HG02943 (cell line): ENCODE data around the gene FOXP1.
"Not testable (repeated sequence)": the region's sequence is repeated elsewhere in the genome, so short reads cannot be mapped to it uniquely, and the experiment has no call there.

ENCODE experiments used
- ATAC-seq: cut with Tn5 transposase; IDR thresholded peaks from one replicate; pipeline ENCODE4 v1.9.1; 2021; ENCODE audit warnings: mild to moderate bottlenecking, low read depth, moderate library complexity; ENCODE audit not compliant: unreplicated experiment

FOXP1 gene

DNA sequence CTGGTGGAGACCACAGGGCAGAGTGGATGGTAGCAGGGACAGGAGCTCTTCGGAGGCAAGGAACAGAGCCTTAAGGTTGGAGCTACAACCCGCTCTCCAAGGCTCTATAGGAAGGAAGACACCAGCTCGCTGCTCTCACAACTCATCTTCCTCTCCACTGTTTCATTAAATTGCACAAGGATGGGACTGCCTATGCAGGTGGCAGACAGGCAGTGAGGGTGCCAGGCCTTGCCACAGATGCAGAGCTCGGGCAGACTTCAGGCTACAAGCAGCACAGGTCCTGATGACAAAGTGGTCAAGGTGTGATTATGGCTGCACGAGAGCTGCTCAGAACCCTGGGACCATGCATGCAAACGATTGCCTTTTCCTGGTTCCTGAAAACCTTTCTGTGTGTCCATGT is 144.6 kb downstream of the FOXP1 start:
- no peak for ATAC-seq

DNA sequence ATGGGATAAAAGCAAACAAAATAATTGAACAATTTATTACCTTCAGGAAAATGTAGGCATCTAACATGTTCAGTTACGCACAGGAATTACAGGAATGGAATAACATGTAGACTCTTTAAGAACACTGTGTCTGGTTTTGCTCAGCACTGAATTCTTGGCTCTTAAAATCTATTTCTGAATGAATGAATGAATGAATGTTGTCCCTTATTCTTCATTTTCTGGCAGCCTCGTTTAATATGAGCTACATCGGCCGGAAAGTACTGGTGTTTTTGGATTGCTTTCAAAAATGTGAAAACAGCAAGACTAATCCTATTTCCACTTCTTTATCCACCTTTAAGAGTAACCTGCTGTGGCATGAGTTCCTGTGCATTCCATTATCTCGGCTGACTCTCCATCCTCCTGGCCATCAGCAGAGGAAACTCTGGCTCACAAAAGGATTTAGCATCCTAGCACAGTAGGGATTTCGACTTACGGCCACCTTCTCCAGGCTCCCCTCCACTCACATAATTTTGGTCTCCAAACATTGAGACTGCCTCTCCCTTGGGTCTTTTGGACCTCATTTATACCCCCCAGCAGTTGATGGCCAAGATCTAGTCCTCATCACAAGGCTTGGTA is 145.3 kb downstream of the FOXP1 start:
- ATAC-seq, result no peak

DNA sequence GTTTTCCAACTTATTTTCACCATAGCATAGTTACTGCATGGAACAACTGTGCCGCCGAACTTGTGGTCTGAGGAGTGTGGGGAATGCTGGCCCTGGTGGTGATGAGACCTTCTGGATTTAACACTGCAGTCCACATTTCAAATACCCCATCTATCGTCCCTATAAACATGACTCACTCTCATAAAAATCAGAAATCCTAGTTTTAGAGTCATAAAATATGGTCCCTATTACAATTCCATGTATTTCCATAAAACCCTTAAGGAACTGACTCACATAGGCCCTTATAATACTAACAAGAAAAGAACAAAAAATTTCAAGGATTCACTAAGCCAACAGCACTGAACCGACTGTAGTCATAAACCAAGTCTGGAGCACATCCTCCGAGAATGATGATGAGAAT is 147.2 kb downstream of the FOXP1 start:
- no peak for ATAC-seq

DNA sequence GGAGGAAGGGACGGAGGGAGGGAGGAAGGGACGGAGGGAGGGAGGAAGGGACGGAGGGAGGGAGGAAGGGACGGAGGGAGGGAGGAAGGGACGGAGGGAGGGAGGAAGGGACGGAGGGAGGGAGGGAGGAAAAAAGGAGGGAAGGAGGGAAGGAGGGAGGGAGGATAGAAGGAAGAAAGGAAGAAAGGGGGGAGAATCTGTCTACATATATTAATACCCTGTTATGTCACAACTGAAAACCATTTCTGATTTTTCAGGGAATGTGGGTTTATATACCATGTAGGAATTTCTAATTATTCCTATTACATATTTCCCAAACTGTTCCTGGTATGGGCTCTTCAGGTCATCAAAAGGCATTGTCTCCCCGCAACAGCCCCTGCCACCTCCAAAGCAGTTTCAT is 147.7 kb downstream of the FOXP1 start:
- ATAC-seq, result not testable (repeated sequence)

DNA sequence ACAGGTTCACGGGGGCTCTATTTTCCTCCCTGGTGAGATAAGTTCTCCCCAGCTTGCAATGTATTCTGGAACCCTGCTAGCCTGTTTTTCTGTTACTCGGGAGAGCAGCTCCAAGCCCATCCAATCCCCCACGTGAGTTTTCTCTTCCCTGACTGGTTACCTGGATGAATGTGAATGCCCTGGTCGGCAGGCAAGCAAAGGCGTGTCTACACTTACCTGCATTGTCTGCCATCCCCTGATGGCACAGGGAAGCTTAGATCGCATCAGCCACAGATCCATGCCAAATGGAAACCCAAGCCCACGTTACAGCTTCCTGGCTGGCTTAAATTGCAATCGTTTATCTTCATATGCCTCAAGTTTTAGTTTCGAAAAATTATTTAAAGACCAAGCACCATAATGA is 149.9 kb downstream of the FOXP1 start:
- no peak for ATAC-seq

DNA sequence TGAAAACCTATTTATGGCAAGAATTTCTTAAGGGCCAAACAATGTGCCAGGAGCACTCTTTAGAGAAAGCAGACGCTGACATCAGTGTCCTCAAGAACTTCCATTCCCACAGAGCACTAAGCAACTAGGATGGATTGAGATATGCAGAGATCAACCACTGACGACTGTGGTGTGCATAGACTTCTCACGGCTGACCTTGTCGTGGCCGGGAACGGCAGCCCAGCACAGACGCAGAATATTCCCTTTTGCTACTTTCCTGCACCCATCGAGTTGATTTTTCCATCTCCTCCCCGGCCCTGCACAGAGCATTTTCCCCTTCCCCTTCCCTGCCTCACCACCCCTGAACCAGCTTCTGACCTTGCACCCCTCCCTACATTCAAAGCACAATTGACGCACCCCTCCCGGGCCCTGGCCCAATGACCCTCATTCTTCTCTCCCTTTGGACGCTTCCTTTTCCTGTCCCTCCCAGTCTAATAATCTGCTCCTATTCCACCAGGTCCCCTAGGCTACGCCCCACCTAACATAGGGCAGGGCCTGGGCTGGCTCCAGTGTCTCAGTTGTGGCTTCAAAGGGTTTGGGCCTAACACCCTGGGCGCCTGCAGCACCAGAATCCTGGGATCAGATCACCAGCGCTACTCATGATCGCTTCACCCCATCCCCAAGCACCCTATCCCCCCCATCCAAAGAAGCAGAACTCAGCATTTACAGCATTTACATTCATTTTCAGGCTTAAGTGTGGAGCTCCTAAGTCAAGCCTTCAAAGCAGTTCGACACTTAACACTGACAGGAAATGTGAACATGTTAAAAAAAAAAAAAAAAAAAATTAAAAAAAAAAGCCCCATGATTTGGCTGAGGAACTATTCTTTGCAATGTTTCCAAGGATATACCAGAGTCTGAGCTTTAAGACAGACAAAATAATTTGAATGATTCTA is 151.2 kb downstream of the FOXP1 start:
- ATAC-seq, result no peak

DNA sequence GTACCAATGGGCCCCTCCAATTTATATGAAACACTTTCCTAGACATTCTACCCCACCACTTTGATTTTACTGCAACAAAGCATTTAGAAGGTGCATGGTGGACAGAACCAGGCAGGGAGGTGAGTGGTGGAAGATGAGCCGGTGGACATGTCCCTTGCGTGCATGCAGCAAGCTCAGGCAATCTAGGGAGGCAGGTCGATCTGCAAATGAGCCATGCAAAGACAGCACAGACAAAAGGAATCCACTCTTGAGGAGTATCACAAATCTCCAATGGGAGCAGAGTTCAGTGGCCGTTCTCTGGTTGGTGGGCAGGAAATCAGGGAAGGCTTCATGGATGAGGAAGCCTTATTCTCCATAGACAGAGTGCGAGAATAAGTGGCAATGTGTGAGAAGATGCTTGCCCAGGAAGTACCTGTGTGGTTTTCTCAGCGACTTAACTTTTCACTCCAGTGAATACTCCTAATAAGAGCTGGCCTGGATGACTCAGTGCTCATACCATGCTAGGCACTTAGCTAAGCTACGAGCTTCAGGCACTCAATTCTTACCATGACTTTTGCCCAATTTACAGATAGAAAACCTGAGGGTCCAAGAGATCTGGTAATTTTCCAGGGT is 152.5 kb downstream of the FOXP1 start:
- ATAC-seq, result no peak

DNA sequence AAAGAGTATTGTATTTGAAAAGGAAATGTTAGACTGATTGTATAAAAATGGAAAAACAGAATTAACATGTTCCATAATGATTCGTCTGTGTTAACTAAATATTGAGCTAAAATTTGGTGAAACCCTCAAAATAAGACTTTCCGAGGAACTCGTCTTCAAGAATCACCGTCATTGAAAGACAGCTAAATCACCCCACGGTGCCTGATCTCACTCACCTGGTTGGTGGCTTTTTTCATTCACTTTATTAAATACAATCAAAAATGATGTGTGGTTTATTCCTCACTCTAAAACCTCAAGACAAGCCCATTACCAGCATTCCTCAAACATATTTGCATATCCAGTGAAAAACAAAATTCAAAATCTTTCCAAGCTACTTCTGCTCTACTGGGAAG is 153.9 kb downstream of the FOXP1 start:
- no peak for ATAC-seq

DNA sequence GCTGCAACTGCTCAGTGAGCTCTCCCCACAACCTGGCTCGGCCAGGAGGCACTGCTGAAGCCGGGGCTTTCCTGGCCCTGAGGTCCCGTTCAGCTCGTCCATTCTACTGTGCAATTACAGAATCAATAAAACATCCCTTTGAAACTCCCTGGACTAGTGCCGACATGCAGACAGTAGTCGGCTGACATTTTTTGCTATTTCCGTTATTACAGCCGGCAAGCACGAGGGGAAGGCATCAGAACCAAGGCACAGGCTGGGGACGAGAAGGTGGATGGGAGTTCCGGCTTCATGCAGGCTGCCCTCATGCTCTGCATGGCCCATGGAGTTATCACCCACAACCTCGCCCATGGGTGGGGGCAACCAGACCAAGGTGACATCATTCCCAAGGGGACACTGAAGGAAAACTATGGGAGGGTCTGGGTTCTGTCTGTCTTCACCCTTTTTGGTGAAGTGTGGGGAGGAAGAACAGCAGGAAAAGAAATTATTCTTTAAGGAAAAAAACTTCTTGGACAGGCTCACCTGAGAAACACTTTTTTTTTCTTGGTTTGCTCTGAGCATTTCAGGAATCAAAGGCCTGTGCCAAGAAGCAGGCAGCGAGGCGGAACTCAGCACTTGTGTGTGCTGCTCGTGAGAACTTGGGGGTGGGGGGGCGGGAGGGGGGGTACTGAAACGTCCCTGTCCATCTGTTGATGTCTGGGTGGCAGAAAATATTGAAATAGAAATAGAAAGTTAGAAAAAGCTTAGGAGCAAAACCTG is 154.5 kb downstream of the FOXP1 start:
- ATAC-seq, result no peak

DNA sequence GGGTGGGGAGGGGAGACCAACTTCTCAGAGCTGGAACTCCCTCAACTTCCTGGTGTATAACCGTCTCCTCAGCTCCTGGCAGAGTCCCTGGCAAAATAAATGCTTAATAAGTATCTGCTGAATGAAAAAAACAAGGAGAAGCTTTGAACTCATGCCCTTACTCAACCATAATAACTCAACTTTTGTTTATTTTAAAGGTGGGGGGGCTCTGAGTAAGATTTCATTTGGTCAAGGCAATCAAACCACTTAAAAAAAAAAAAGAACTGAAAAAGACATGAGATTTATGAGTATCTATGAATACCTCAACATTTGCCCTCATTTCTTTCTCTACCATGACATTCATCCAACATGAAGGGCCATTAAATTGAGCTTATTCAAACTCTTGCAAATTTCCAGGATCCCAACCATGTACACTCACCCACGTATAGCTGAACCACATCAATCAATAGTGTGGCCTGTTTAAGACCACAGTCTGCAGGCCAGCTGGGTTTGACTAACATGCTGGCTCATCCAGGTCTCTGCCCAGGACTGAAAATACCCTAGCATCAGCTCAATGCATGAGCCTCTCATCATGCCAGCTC is 157.9 kb downstream of the FOXP1 start:
- no peak for ATAC-seq

DNA sequence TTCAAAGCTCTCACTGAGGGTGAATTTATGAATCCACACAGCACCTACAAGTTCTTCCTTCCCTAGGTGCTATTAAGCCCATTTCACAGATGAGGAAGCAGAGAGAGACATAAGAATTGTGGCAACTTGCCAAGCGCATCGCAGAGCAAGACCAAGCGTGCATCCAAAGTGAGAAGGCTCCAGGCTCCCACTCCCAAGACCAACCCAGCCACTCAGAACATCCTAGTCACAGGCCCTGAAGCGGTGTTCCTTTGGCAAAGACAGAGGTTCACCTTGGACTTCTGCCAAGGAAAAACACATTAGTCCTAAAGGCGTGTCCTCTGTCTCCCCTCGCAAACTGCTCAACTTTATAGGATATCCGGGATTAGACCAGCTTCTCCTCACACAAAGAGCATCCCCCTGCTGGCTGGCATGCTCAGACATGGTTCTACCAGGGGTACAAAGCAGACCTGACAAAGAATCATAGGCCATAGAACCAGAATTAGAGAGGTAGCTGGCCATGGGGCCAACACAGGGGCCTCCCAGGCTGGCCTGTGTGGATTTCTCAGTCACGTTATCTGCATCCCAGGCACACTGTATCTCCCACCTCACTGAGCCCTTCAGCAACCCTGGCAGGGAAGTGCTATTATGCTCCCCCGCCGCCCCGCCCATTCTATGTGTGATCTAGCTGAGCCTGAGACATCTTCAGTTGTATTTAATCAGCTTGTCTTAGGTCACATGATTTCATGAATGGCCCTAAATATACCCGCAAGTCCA is 160.2 kb downstream of the FOXP1 start:
- ATAC-seq, result no peak

DNA sequence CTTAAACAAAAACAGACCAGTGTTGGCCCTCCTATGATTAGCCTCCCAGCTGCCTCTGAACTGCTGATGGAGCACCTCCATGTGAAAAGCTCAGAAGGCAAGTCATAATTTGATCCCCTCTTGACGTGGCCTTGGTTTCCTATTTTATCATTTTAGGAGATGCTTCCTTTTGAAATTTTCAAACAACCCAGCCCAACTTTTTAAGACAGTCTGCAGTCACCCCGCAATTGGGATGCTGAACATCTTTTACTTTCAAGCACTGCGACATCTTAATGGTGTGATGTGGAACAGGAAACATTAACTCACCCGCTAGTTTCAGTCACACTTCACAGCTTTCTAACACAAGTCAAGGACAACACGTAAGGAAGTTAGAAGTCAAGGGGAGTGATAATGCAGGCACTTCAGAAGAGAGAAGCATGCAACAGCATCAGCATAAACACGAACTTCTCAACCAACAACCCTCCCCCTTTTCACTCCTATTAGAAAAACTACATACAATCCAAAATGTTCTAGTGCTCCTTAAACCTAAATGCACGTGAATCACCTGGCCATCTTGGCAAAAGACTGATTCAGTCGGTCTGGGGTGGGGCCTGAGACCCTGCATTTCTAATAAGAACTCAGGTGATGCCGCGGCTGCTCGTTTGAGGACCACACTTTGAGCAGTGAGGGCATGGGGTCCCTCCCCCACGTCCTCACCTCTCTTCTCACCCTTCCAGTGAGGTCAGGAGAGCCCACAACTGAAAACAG is 161.5 kb downstream of the FOXP1 start:
- peak; percentile 95 for ATAC-seq

DNA sequence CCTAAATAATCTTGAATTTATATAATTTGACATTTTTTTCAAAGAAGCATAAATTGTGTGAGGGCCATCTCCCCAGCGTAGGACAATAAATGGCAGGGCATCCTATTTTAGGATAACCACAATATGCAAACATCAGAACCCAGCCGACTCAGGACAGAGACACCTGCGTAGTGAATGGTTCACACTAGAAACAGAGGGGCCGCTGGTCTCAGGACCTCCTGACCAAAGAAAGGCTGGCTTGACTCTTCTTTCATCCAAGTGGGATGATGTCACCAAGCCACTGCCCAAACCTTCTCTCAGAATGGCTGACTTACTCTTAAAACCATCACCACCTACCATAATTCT is 162.1 kb downstream of the FOXP1 start:
- peak; percentile 57 for ATAC-seq

DNA sequence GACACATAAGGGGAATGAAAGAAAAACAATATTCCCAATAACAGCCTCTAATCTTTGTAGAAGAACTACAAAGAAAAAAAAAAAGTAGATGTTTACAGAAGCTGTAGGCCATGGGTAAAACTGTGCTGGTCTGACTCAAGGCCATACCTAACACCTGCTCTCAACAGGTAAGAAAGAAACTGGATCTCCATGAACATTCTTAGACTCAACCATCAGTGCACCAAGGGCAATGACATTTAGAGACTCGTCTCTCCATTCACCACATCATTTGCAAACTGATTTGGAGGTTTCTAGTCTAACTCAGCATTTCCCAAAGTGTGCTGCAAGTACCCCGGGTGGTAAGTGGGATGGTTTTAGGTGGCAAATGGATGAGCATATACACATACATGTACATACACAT is 164.2 kb downstream of the FOXP1 start:
- no peak for ATAC-seq

DNA sequence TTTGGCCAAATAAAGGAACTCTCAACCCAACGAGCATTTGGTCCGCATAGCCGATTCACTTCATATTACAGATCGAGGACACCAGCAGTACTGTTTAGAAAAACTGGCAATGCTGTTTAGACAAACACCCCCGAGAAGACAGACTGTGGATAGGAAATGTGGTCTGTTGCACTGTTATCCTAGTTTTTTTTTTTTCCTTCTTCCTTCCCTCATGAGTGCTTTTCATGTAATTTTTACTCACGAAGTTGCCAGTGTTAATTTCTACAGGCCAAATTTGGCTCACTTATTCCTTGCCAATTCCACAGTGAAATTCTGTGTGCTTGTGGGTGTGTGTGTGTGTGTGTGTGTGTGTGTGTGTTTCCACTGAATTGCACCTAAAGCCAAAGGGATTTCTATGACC is 165.7 kb downstream of the FOXP1 start:
- ATAC-seq, result no peak

DNA sequence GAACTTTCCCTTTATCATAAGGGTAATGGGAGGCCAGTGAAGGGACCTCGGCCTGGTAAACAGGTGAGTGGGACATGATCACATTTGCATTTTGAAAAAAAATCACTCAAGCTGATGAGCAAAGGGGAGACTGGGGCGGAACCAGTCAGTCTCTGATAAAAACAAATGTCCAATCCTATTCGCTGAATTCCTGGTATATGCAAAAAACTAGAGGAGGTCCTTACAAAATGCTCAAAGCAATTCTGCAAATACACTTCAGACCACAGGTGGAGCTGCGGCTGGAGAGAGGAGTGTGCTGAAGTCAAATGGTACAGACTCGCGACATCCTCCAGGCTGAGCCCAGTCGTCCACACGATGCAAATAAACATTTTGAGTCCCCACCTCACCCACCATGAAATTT is 166.7 kb downstream of the FOXP1 start:
- ATAC-seq, result no peak

DNA sequence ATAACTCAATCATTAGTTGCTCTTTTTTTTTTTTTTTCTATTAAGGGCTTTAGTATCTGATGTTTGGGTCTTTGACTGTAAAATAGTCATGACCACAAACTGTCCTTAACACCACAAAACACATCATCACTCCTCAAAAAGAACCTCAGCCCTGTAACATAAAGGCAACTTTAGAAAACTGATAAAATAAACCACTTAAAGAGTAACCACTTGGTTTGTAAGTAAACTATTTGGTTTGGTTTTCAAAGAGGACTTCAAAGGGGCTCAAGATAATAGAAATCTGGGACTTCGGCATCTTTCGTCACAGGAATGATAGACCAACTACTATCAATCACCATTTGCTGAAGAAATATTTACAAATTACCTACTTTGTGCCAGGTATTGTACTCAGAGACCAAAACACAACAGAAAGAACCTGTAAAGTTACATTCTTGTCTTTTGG is 167.8 kb downstream of the FOXP1 start:
- no peak for ATAC-seq

DNA sequence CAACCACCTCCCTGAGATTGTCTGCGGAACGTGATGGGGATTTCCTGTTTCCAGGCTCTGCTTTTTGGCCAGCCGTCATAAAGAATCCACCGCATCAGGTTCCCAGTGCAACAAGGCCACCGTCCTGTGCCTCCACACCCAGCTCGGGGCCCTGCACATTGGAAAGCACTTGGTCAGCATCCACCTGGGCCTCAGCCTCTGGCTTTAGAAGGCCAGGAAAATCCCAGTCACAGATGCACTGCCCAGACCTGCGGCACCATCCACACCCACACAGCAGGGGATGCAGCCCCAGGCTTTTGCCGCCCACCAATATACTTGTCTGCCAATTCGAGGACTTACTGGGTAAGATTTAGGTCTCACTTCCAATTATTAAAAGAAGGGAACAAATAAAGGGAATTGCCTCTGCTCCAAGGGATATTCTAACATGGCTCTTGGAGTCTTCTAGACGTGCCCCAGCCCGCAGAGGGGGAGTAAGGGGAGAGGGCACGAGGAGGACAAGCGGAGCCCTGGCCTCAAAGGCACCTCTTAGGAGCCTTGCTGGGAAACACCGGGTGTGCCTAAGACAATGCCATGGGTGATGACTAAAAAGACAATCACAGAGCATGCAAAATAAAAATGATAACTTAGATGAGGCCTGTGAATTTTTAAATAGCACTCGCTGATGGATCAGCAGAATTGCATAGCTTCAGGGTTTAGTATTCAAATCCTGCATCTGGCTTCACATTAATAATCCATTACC is 169.2 kb downstream of the FOXP1 start:
- ATAC-seq, result no peak

DNA sequence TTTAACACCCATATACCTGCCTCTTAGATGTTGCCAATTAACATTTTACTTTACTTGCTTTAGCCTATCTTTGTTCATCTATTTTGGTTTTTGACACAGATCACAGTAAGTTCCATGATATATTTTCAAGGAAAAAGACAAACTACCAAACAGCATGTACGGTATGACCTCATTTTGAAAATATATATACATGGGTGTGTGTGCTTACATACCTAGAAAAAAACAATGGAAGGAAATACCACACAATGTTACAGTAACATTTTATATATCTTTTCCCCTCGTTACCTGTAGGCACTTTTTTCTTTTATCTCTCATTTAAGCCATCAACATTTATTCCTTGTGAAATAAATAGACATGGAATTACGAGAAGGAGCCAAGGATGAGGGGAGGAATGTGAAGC is 170.0 kb downstream of the FOXP1 start:
- ATAC-seq, result no peak
